Panc1 (cell line): ENCODE measurements around the gene TMEM252. TPM values are rescaled to one million over a fixed set of nuclear protein-coding genes. Genes with fewer than 3 reads are reported as not detected.

Experiments used
- ATAC-seq: fragments of 200-7000 bp; cut with Tn5 transposase; 2 replicates; pipeline ENCODE4 v1.9.1; 2020; ENCODE audit warnings: mild to moderate bottlenecking, moderate library complexity
- BruUV-seq: library from RNA; stranded (reverse); fragments of 400-500 nt; replicated peaks from 2 replicates; lab custom pipeline; 2021; lab: Mats Ljungman, UMichigan
- CTCF ChIA-PET: fragments of 300-600 bp; sonication (Branson Sonifier 250); formaldehyde crosslinking; loops from one replicate; lab custom pipeline; 2022; ENCODE audit warnings: antibody characterized with exemption; lab: Charles Lee
- POLR2A ChIA-PET: fragments of 300-600 bp; sonication (Branson Sonifier 250); formaldehyde crosslinking; loops from one replicate; lab custom pipeline; 2022; ENCODE audit warnings: antibody characterized with exemption; lab: Charles Lee
- DNase-seq: peaks from one replicate; pipeline ENCODE4 v3.0.0-alpha.2; 2010; ENCODE audit warnings: low read depth, low spot score
- H3K27ac ChIP-seq: 2 replicates; pipeline ENCODE4 v1.5.1; 2011; ENCODE audit warnings: mild to moderate bottlenecking, low read length, inconsistent platforms
- H3K27me3 ChIP-seq: fragments of 200-500 bp; sonication (Bioruptor generic); 2 replicates; pipeline ENCODE4 v1.6.0; 2014; ENCODE audit warnings: low read length, inconsistent platforms; ENCODE audit not compliant: control insufficient read depth, insufficient read depth
- H3K36me3 ChIP-seq: fragments of 200-500 bp; sonication (Bioruptor generic); 2 replicates; pipeline ENCODE4 v1.5.1; 2014; ENCODE audit warnings: inconsistent platforms, mild to moderate bottlenecking, low read length, moderate library complexity; ENCODE audit not compliant: control insufficient read depth, insufficient read depth
- H3K4me1 ChIP-seq: 2 replicates; pipeline ENCODE4 v1.5.1; 2011; ENCODE audit warnings: inconsistent platforms, mild to moderate bottlenecking, low read length, moderate library complexity; ENCODE audit not compliant: control insufficient read depth, insufficient read depth
- H3K4me3 ChIP-seq, 2 experiments: 2 replicates each; pipeline ENCODE4 v1.5.1; 2011 to 2012; ENCODE audit warnings: low read depth in 2 of 2, low read length in 2 of 2, mild to moderate bottlenecking in 2 of 2, inconsistent platforms in 1 of 2, moderate library complexity in 1 of 2
- H3K9me3 ChIP-seq: fragments of 200-500 bp; sonication (Bioruptor generic); 2 replicates; pipeline ENCODE4 v1.5.1; 2014; ENCODE audit warnings: low read depth, mild to moderate bottlenecking, inconsistent platforms, low read length, moderate library complexity; ENCODE audit not compliant: control insufficient read depth, insufficient read depth
- POLR2AphosphoS5 ChIP-seq: IDR thresholded peaks from 2 replicates; pipeline ENCODE4 v1.6.1; 2012; ENCODE audit warnings: mild to moderate bottlenecking, low read depth, low read length, moderate library complexity
- SIN3A ChIP-seq: IDR thresholded peaks from 2 replicates; pipeline ENCODE4 v1.6.1; 2012; ENCODE audit warnings: low read depth, mild to moderate bottlenecking, low read length, moderate library complexity, borderline replicate concordance; ENCODE audit not compliant: insufficient read depth
- TCF7L2 ChIP-seq: IDR thresholded peaks from 2 replicates; pipeline ENCODE4 v1.6.1; 2011; ENCODE audit warnings: mild to moderate bottlenecking, low read depth, low read length, inconsistent platforms
- in situ Hi-C: cut with HindIII; loops from 2 replicates; pipeline ENCODE4 v1.10.0; 2016; ENCODE audit warnings: low sequenced_read_pairs, low pct_unique_long_range_greater_than_20kb
- intact Hi-C: fragments of 100-400 bp; cut with micrococcal nuclease; formaldehyde crosslinking; loops from one replicate; pipeline ENCODE4 v1.10.0; 2022; ENCODE audit not compliant: unreplicated experiment
- total RNA-seq: library from RNA; stranded (reverse); gene quantifications from one replicate; pipeline ENCODE4 v1.2.1, GENCODE V29; 2021; ENCODE audit not compliant: unreplicated experiment
- TF ChIP-seq, protein P1 (sequence below): fragments of 450-650 bp; IDR thresholded peaks from 2 replicates; pipeline ENCODE4 v1.5.1; 2017; ENCODE audit warnings: mild to moderate bottlenecking
- TF ChIP-seq, protein P2 (sequence below), 2 experiments: IDR thresholded peaks; 2 replicates each; pipeline ENCODE4 v1.6.1; 2011 to 2012; ENCODE audit warnings: low read depth in 2 of 2, control low read depth in 1 of 2, low read length in 1 of 2, mild to moderate bottlenecking in 1 of 2, moderate library complexity in 1 of 2; ENCODE audit not compliant: insufficient read depth in 1 of 2

The TMEM252 gene
- total RNA-seq, 1 experiment from 2014 or later, result not detected

DNA sequence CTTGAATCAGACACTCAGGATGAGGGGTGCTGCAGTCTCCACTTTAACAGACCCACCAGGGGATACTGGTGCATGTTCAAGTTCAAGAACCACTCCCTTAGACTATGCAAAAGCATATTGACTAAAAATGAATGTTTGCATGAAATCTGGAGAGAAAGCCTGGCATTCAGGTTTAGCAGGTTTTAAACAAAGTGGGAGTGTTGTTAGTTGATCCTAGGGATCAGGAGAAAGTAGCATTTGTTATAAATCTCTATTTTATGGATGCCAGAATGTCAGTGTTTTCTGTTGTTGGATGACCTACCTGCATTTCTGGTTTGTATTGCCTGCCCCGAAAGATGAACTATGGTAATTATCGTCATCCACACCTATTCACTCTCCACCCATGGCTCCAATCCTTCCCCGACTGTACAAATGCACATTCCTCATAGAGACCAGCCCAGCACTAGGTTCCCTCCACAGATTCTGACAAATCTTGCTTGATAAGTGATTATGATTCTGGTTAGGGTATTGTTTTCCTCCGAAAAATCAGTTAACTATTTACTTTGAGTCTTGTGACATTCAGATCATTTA, 17.2 kb downstream of the TMEM252 start:
- Histone ChIP-seq H3K27ac (no peak overlapping the region), H3K36me3 (no peaks in the 10 kb centered on the region), H3K4me1 (no peaks in the 10 kb centered on the region), H3K4me3 (no peak overlapping the region), H3K9me3 (no peaks in the 10 kb centered on the region), H3K27me3 (no peaks in the 10 kb centered on the region)
- ChIA-PET CTCF (no interaction called here), POLR2A (no interaction called here)
- no peak for DNase-seq
- BruUV-seq, result no TSS peak
- intact Hi-C loops (no loop called here), in situ Hi-C loops (no loop called here)
- no peak for ATAC-seq
- TF ChIP-seq SIN3A (no peak), POLR2AphosphoS5 (no peak)
- TF ChIP-seq, protein P1, sequence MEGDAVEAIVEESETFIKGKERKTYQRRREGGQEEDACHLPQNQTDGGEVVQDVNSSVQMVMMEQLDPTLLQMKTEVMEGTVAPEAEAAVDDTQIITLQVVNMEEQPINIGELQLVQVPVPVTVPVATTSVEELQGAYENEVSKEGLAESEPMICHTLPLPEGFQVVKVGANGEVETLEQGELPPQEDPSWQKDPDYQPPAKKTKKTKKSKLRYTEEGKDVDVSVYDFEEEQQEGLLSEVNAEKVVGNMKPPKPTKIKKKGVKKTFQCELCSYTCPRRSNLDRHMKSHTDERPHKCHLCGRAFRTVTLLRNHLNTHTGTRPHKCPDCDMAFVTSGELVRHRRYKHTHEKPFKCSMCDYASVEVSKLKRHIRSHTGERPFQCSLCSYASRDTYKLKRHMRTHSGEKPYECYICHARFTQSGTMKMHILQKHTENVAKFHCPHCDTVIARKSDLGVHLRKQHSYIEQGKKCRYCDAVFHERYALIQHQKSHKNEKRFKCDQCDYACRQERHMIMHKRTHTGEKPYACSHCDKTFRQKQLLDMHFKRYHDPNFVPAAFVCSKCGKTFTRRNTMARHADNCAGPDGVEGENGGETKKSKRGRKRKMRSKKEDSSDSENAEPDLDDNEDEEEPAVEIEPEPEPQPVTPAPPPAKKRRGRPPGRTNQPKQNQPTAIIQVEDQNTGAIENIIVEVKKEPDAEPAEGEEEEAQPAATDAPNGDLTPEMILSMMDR, result no peak

DNA sequence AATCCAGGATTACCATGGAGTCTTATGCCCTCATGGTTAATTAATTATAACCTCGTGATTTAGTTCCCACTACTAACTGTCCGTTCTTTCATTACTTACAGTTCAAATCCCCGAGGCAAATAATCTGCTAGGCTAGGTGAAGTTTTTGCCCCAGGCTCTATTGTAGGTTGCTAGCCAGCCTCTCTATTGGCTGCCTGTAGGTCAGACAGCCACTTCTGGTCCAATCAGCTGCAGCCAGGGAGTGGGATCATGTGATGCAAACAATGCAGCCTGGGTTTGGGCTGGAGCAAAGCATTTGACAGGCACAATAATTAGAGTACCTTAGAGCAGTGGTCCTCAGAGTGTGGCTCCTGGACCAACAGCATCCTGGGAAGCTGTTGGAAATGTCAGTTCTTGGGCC, 17.7 kb downstream of the TMEM252 start:
- H3K9me3 ChIP-seq, result no peaks in the 10 kb centered on the region
- intact Hi-C loops, result no loop called here
- ChIA-PET POLR2A (no interaction called here), CTCF (no interaction called here)
- no peak overlapping the region for H3K27ac ChIP-seq
- ATAC-seq (no peak), DNase-seq (no peak)
- no peaks in the 10 kb centered on the region for H3K4me1 ChIP-seq
- BruUV-seq, result no TSS peak
- H3K4me3 ChIP-seq, result no peak overlapping the region
- no peaks in the 10 kb centered on the region for H3K36me3 ChIP-seq
- in situ Hi-C loops, result no loop called here
- TF ChIP-seq TCF7L2 (no peak), SIN3A (no peak), POLR2AphosphoS5 (no peak)
- TF ChIP-seq, protein P1, result no peak
- TF ChIP-seq, protein P2, sequence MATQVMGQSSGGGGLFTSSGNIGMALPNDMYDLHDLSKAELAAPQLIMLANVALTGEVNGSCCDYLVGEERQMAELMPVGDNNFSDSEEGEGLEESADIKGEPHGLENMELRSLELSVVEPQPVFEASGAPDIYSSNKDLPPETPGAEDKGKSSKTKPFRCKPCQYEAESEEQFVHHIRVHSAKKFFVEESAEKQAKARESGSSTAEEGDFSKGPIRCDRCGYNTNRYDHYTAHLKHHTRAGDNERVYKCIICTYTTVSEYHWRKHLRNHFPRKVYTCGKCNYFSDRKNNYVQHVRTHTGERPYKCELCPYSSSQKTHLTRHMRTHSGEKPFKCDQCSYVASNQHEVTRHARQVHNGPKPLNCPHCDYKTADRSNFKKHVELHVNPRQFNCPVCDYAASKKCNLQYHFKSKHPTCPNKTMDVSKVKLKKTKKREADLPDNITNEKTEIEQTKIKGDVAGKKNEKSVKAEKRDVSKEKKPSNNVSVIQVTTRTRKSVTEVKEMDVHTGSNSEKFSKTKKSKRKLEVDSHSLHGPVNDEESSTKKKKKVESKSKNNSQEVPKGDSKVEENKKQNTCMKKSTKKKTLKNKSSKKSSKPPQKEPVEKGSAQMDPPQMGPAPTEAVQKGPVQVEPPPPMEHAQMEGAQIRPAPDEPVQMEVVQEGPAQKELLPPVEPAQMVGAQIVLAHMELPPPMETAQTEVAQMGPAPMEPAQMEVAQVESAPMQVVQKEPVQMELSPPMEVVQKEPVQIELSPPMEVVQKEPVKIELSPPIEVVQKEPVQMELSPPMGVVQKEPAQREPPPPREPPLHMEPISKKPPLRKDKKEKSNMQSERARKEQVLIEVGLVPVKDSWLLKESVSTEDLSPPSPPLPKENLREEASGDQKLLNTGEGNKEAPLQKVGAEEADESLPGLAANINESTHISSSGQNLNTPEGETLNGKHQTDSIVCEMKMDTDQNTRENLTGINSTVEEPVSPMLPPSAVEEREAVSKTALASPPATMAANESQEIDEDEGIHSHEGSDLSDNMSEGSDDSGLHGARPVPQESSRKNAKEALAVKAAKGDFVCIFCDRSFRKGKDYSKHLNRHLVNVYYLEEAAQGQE (IDR thresholded peaks at IDR 0.05; ENCODE audit: insufficient read depth in 1 of 2, low read depth in 2 of 2, low read length in 1 of 2), result no peak
- H3K27me3 ChIP-seq, result no peaks in the 10 kb centered on the region
